SH-SY5Y (cell line): Measurements from ENCODE around the gene SMARCC1.

Experiments
- GATA2 ChIP-seq: IDR thresholded peaks from 2 replicates; pipeline ENCODE4 v1.6.1; 2011; ENCODE audit warnings: mild to moderate bottlenecking, low read depth, low read length
- GATA3 ChIP-seq: IDR thresholded peaks from 2 replicates; pipeline ENCODE4 v1.6.1; 2011; ENCODE audit warnings: low read depth, mild to moderate bottlenecking, low read length, moderate library complexity

The SMARCC1 gene

GRCh38 chr3:47732143-47732542, 49.5 kb downstream of the SMARCC1 start:
- no peak for TF ChIP-seq GATA3

- TF ChIP-seq GATA3 = no peak
Observed at GRCh38 chr3:47731061-47731460, 50.6 kb downstream of the SMARCC1 start.

- no peak for TF ChIP-seq GATA3
- TF ChIP-seq GATA2 = no peak
Observed at GRCh38 chr3:47722859-47723258, 58.8 kb downstream of the SMARCC1 start.

- no peak for TF ChIP-seq GATA3
Observed at GRCh38 chr3:47716656-47717055, 65.0 kb downstream of the SMARCC1 start.

GRCh38 chr3:47715928-47716327, 65.8 kb downstream of the SMARCC1 start:
- TF ChIP-seq GATA2 (no peak), GATA3 (no peak)

- TF ChIP-seq GATA3 (no peak), GATA2 (no peak)
Observed at GRCh38 chr3:47714606-47715005, 67.1 kb downstream of the SMARCC1 start.

GRCh38 chr3:47713655-47714054, 68.0 kb downstream of the SMARCC1 start:
- TF ChIP-seq GATA3 (no peak), GATA2 (no peak)

- TF ChIP-seq GATA2 (no peak), GATA3 (no peak)
Observed at GRCh38 chr3:47712398-47712797, 69.3 kb downstream of the SMARCC1 start.

- TF ChIP-seq GATA2 (no peak), GATA3 (no peak)
Observed at GRCh38 chr3:47711596-47711995, 70.1 kb downstream of the SMARCC1 start.

GRCh38 chr3:47705391-47705790, 76.3 kb downstream of the SMARCC1 start:
- TF ChIP-seq GATA2 = no peak

GRCh38 chr3:47704237-47704612, 77.5 kb downstream of the SMARCC1 start:
- no peak for TF ChIP-seq GATA3
- TF ChIP-seq GATA2 = no peak

GRCh38 chr3:47701388-47701787, 80.3 kb downstream of the SMARCC1 start:
- no peak for TF ChIP-seq GATA2
- no peak for TF ChIP-seq GATA3

- no peak for TF ChIP-seq GATA2
- TF ChIP-seq GATA3 = no peak
Observed at GRCh38 chr3:47692158-47692557, 89.5 kb downstream of the SMARCC1 start.

- TF ChIP-seq GATA3 (no peak), GATA2 (no peak)
Observed at GRCh38 chr3:47688488-47688887, 93.2 kb downstream of the SMARCC1 start.

GRCh38 chr3:47685037-47685436, 96.7 kb downstream of the SMARCC1 start:
- TF ChIP-seq GATA2 (no peak), GATA3 (no peak)

GRCh38 chr3:47681016-47681415, 100.7 kb downstream of the SMARCC1 start:
- TF ChIP-seq GATA2 (no peak), GATA3 (no peak)
